GM19099 (cell line): Measurements from ENCODE around the gene ULK3.

Source experiments
- POLR2A ChIP-seq: IDR thresholded peaks from 3 replicates; pipeline ENCODE4 v1.6.1; 2011; ENCODE audit warnings: low read depth; ENCODE audit not compliant: insufficient read length; ENCODE audit errors: extremely low read depth

The ULK3 gene

GRCh38 chr15:74799856-74800558, 42.9 kb downstream of the ULK3 start:
- TF ChIP-seq POLR2A: peak; percentile 25

GRCh38 chr15:74799255-74799855, 43.6 kb downstream of the ULK3 start:
- TF ChIP-seq POLR2A: no peak

GRCh38 chr15:74798388-74799254, 44.3 kb downstream of the ULK3 start:
- no peak for TF ChIP-seq POLR2A

GRCh38 chr15:74795966-74796625, 46.9 kb downstream of the ULK3 start:
- TF ChIP-seq POLR2A: no peak

GRCh38 chr15:74794970-74795349, 48.0 kb downstream of the ULK3 start:
- TF ChIP-seq POLR2A: no peak

- no peak for TF ChIP-seq POLR2A
Measured at GRCh38 chr15:74794248-74794969, 48.5 kb downstream of the ULK3 start.

- peak; percentile 9 for TF ChIP-seq POLR2A
Measured at GRCh38 chr15:74793135-74794028, 49.6 kb downstream of the ULK3 start.

GRCh38 chr15:74792227-74793016, 50.5 kb downstream of the ULK3 start:
- peak; percentile 23 for TF ChIP-seq POLR2A

- peak; percentile 12 for TF ChIP-seq POLR2A
Measured at GRCh38 chr15:74791667-74792066, 51.3 kb downstream of the ULK3 start.

GRCh38 chr15:74791007-74791406, 51.9 kb downstream of the ULK3 start:
- TF ChIP-seq POLR2A: no peak

- peak; percentile 23 for TF ChIP-seq POLR2A
Measured at GRCh38 chr15:74790080-74790916, 52.7 kb downstream of the ULK3 start.

GRCh38 chr15:74789741-74790079, 53.2 kb downstream of the ULK3 start:
- no peak for TF ChIP-seq POLR2A
